Upper lobe of left lung (tissue), 6 donors: ENCODE data around the gene SLC35G1. TPM values are rescaled to one million over a fixed set of nuclear protein-coding genes. Genes with fewer than 3 reads are reported as not detected.

ENCODE experiments used
- ATAC-seq, 2 donors: fragments of 200-7000 bp; cut with Tn5 transposase; one replicate each; pipeline ENCODE4 v1.9.1; 2022; ENCODE audit warnings: mild to moderate bottlenecking in 2 of 2, moderate library complexity in 2 of 2; ENCODE audit not compliant: low FRiP score in 2 of 2
- DNase-seq, 2 donors: peaks; one replicate each; pipeline ENCODE4 v3.0.0-alpha.2; 2019 to 2020
- H3K27ac ChIP-seq, 4 donors: fragments of 200-600 bp; sonication (generic); one replicate each; pipeline ENCODE4 v1.5.1; 2016 to 2019
- H3K27me3 ChIP-seq, 4 donors: fragments of 200-600 bp; sonication (generic); one replicate each; pipeline ENCODE4 v1.5.1; 2017 to 2019
- H3K36me3 ChIP-seq, 4 donors: fragments of 200-600 bp; sonication (generic); one replicate each; pipeline ENCODE4 v1.5.1; 2016 to 2019
- H3K4me1 ChIP-seq, 4 donors: fragments of 200-600 bp; sonication (generic); one replicate each; pipeline ENCODE4 v1.5.1; 2018 to 2019
- H3K4me3 ChIP-seq, 4 donors: fragments of 200-600 bp; sonication (generic); one replicate each; pipeline ENCODE4 v1.5.1; 2017 to 2019; ENCODE audit warnings: mild to moderate bottlenecking in 2 of 4, moderate library complexity in 1 of 4
- H3K9me3 ChIP-seq, 4 donors: fragments of 200-600 bp; sonication (generic); one replicate each; pipeline ENCODE4 v1.5.1; 2018 to 2019
- EP300 ChIP-seq, 4 donors: sonication (generic); formaldehyde crosslinking; IDR thresholded peaks; one replicate each; pipeline ENCODE4 v1.5.1; 2017; ENCODE audit warnings: antibody characterized with exemption in 4 of 4, control low read depth in 2 of 4
- POLR2A ChIP-seq, 4 donors: fragments of 450-650 bp; IDR thresholded peaks; one replicate each; pipeline ENCODE4 v1.5.1; 2016 to 2017; ENCODE audit warnings: antibody characterized with exemption in 4 of 4, mild to moderate bottlenecking in 2 of 4
- POLR2AphosphoS5 ChIP-seq, 2 donors: sonication (generic); formaldehyde crosslinking; IDR thresholded peaks; one replicate each; pipeline ENCODE4 v1.5.1; 2017; ENCODE audit warnings: antibody characterized with exemption in 2 of 2
- WGBS, 2 donors: methylation state at CpG; one replicate each; pipeline ENCODE4 v1.1.5; 2017 to 2018; 5-methylcytosine and 5-hydroxymethylcytosine counted together
- total RNA-seq, 6 donors: library from RNA; depleted of rRNA in 4 of 6; stranded (reverse); fragments of >200 nt in 4 of 6; gene quantifications; one replicate each; pipeline versions ENCODE4 v1.1.0 to v1.2.1, GENCODE V29; 2016 to 2021
- TF ChIP-seq, protein P1 (sequence below), 6 experiments: fragments of 450-650 bp in 4 of 6; fragments of 200-600 bp in 2 of 6; sonication (generic) in 2 of 6; IDR thresholded peaks; one replicate each; pipeline ENCODE4 v1.5.1; 2016 to 2019; ENCODE audit warnings: antibody characterized with exemption in 6 of 6
- donor health status: DM: no; HTN: no; CAD: no; lungs with moderate emphysema.
- donor health status: DM: no; HTN: yes; CAD: no; lungs with severe emphysema.

SLC35G1 gene
- total RNA-seq, 6 donors from 2014 or later: 2.4 to 10.5 (median 3.2) TPM

DNA sequence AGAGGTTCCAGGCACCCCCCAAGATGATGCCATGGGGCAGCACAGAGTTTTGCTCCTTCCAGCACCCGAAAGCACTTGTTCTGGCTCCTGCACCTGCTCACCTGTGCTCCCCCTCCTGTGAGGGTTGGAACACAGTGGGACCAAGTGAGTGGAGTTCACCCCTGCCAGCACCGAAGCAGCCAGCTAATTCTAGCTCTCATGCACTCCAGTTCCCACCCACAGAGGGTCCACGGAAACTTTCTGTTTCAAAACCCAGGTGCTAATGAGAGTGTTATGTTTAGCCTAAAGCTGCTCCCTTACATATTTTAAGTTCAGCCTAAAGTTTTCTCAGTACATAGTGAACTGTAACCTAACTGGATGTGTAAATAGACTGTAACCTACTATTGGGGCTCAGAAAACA lies 42.6 kb upstream of the SLC35G1 start:
- WGBS, 2 donors: 73 to 74% methylated on average over 3 of the region's 3 CpGs

DNA sequence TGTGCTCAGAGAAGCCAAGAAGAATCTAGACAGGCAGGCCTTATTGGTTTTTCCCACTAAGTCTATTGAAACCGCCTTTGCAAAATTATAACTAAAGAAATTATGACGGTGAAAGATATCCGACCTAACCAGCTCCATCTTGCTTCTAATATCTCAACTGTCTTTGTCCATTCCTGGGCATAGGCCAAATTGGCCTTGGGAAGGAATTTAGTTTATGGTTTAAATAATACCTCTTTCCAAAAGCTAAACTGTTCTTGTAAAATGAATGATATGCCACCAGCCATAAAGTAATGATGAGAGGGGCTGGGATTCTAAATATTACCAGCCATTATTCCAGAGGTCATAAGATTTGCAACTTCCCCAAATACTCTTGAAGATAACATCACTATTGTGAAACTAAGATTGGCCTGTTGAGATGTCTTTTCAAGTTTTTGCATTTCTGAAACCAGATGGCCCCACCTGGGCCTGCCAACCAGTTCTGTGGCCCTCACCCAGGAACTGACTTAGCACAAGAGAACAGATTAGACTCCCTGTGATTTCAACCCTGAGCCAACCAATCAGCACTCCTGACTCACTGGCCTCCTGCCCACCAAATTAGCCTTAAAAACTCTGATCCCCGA lies 41.2 kb upstream of the SLC35G1 start:
- H3K4me3 ChIP-seq: no peak overlapping the region
- H3K4me1 ChIP-seq: peaks cover 0 to 12% (median 0%) of the 10 kb centered on the region in 4 donors
- 83 to 91% methylated on average over 4 of the region's 4 CpGs for WGBS, 2 donors
- no peak for ATAC-seq
- H3K27ac ChIP-seq: no peak overlapping the region
- no peak for TF ChIP-seq EP300 (IDR thresholded peaks at IDR 0.05)
- no peak for TF ChIP-seq POLR2A (IDR thresholded peaks at IDR 0.05)
- TF ChIP-seq, protein P1, sequence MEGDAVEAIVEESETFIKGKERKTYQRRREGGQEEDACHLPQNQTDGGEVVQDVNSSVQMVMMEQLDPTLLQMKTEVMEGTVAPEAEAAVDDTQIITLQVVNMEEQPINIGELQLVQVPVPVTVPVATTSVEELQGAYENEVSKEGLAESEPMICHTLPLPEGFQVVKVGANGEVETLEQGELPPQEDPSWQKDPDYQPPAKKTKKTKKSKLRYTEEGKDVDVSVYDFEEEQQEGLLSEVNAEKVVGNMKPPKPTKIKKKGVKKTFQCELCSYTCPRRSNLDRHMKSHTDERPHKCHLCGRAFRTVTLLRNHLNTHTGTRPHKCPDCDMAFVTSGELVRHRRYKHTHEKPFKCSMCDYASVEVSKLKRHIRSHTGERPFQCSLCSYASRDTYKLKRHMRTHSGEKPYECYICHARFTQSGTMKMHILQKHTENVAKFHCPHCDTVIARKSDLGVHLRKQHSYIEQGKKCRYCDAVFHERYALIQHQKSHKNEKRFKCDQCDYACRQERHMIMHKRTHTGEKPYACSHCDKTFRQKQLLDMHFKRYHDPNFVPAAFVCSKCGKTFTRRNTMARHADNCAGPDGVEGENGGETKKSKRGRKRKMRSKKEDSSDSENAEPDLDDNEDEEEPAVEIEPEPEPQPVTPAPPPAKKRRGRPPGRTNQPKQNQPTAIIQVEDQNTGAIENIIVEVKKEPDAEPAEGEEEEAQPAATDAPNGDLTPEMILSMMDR (IDR thresholded peaks at IDR 0.05): no peak
- no peak for TF ChIP-seq POLR2AphosphoS5 (IDR thresholded peaks at IDR 0.05)
- H3K36me3 ChIP-seq: no peaks in the 10 kb centered on the region
- H3K27me3 ChIP-seq: no peaks in the 10 kb centered on the region
- no peaks in the 10 kb centered on the region for H3K9me3 ChIP-seq
- no peak for DNase-seq

More for the DNA sequence above, 42.6 kb upstream of the SLC35G1 start:
- Histone ChIP-seq H3K9me3 (no peaks in the 10 kb centered on the region), H3K4me3 (no peak overlapping the region), H3K27me3 (no peaks in the 10 kb centered on the region), H3K4me1 (peaks cover 0 to 12% (median 0%) of the 10 kb centered on the region in 4 donors), H3K36me3 (no peaks in the 10 kb centered on the region), H3K27ac (peak overlapping the region in 1 of 4 donors; percentile 43)
- ATAC-seq (no peak), DNase-seq (no peak)
- TF ChIP-seq POLR2A (IDR thresholded peaks at IDR 0.05): no peak
- no peak for TF ChIP-seq EP300 (IDR thresholded peaks at IDR 0.05)
- TF ChIP-seq POLR2AphosphoS5 (IDR thresholded peaks at IDR 0.05): no peak
- TF ChIP-seq, protein P1 (IDR thresholded peaks at IDR 0.05): no peak

DNA sequence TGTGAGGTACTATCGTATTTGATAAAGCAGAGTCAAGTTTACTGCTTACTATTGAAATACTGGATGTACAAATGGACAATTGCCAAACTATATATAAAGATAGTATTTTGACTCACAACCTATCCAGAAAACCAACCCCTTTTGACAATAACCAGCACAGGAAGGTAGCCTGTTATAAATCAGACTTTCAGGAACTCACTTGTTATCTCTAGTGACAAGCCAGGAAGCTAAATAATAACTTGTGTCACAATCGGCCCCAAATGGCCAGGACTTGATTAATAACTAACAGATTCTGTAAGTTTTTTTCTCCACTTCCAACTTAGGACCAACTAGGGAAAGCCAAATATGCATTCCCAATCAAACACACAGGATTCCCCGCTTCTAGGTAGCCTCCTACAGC lies 38.8 kb upstream of the SLC35G1 start:
- Histone ChIP-seq H3K27me3 (no peaks in the 10 kb centered on the region), H3K4me3 (no peak overlapping the region), H3K9me3 (no peaks in the 10 kb centered on the region), H3K27ac (no peak overlapping the region), H3K36me3 (no peaks in the 10 kb centered on the region), H3K4me1 (peaks cover 0 to 6% (median 0%) of the 10 kb centered on the region in 4 donors)
- TF ChIP-seq POLR2A (IDR thresholded peaks at IDR 0.05) (no peak), POLR2AphosphoS5 (IDR thresholded peaks at IDR 0.05) (no peak), EP300 (IDR thresholded peaks at IDR 0.05) (no peak)
- TF ChIP-seq, protein P1 (IDR thresholded peaks at IDR 0.05): no peak
- ATAC-seq (no peak), DNase-seq (no peak)
- WGBS, 2 donors: 25 to 49% methylated on average over 3 of the region's 3 CpGs

DNA sequence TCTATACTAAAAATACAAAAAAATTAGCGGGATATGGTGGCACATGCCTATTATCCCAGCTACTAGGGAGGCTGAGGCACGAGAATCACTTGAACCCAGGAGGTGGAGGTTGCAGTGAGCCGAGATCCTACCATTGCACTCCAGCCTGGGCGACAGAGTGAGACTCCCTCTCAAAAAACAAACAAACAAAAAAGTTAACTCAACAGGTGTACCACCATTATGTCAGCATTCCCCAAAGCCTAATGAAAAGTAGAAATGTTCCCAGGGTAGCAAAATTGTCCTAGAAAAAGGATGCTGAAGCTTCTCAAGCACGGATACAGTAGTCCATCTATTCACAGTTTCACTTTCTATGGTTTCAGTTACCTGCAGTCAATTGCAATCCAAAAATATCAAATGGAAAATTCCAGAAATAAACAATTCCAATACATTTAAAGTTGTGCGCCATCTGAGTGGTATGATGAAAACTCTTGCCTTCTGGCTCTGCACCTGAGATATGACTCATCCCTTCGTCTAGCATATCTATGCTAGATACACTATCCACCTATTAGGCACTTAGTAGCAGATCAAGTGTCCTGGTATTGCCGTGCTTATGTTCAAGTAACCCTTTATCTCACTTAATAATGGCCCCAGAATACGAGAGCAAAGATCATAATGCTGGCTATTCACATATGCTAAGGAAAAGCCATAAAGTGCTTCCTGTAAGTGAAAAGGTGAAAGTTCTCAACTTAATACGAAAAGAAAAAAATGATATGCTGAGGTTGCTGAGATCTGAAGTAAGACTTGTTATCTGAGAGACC lies 37.2 kb upstream of the SLC35G1 start:
- ATAC-seq: no peak
- Histone ChIP-seq H3K9me3 (no peaks in the 10 kb centered on the region), H3K4me3 (no peak overlapping the region), H3K4me1 (no peaks in the 10 kb centered on the region), H3K27ac (no peak overlapping the region), H3K27me3 (no peaks in the 10 kb centered on the region), H3K36me3 (no peaks in the 10 kb centered on the region)
- 79 to 85% methylated on average over 10 of the region's 10 CpGs for WGBS, 2 donors
- TF ChIP-seq, protein P1 (IDR thresholded peaks at IDR 0.05): no peak
- DNase-seq: no peak
